ENCODE results near the gene GPR68.

The GPR68 gene

DNA sequence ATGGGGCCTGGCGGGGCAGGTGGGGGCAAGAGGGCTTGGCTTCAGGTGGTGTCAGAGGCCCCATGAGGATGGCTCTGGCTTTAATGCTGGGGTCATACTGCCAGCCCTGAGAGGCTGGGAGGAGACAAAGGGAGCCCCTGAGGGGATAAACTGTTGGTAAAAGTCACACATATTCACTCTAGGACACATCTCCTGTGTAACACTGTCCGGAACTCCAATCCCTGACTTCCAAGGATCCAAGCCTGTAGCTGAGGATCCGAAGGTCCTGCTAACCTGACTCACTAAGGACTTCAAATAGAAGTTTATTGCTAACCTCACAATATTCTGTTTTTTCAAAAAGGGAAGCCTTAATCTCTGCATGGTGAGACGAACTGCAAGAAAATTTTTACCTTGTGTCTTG, 39.2 kb upstream of the GPR68 start:
- 91% methylated on average over 4 of the region's 4 CpGs for WGBS
- peaks cover 84% of the 10 kb centered on the region for H3K36me3 ChIP-seq (ENCODE audit: insufficient read depth, low read length)
- H3K27me3 ChIP-seq (ENCODE audit: insufficient read depth, low read length): no peaks in the 10 kb centered on the region
- no peak overlapping the region for H3K4me3 ChIP-seq (ENCODE audit: low read length)
- H3K9ac ChIP-seq (ENCODE audit: low read depth, low read length): no peak overlapping the region
- no peaks in the 10 kb centered on the region for H3K9me3 ChIP-seq (ENCODE audit: insufficient read depth, low read depth, low read length)
- H3K4me1 ChIP-seq (ENCODE audit: insufficient read depth, low read length): no peaks in the 10 kb centered on the region
- no peak overlapping the region for H3K27ac ChIP-seq (ENCODE audit: low read depth, low read length)

DNA sequence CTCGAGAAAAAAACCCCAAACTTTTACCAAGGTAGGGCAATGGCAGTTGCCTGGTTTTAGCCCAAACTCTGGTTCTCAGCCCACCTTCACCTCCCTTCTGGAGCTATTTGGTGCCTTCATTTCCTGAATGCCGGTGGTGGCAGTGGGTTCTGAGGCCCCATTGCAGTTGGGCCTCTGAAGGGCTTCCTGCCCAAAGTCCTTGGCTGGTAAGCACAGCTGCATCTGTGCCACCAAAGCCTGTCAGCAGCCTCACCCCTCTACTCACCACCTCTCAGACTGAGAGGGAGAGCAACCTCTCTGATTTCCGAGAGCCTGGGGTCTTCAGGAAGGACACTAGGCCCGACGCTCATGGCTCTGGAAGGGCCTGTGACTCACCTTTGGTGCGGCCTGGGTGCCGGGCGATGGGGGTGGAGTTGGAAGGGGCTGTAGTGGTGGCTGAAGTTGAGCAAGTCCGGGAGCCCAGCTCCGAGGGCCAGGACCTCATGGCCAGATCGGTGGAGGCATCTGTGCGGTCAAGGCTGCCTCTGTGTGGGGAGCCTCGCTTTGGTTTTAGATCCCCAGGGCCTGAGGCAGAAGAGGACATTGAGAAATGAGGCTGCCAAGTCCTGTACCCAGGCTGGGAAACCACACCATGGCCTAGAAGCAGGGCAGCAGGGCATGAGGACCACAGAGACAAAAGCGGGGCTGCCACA, 38.6 kb upstream of the GPR68 start:
- Histone ChIP-seq H3K9ac (ENCODE audit: low read depth, low read length) (no peak overlapping the region), H3K27ac (ENCODE audit: low read depth, low read length) (no peak overlapping the region), H3K27me3 (ENCODE audit: insufficient read depth, low read length) (no peaks in the 10 kb centered on the region), H3K9me3 (ENCODE audit: insufficient read depth, low read depth, low read length) (no peaks in the 10 kb centered on the region), H3K36me3 (ENCODE audit: insufficient read depth, low read length) (peaks cover 84% of the 10 kb centered on the region), H3K4me3 (ENCODE audit: low read length) (no peak overlapping the region), H3K4me1 (ENCODE audit: insufficient read depth, low read length) (no peaks in the 10 kb centered on the region)
- 95% methylated on average over 14 of the region's 14 CpGs for WGBS

DNA sequence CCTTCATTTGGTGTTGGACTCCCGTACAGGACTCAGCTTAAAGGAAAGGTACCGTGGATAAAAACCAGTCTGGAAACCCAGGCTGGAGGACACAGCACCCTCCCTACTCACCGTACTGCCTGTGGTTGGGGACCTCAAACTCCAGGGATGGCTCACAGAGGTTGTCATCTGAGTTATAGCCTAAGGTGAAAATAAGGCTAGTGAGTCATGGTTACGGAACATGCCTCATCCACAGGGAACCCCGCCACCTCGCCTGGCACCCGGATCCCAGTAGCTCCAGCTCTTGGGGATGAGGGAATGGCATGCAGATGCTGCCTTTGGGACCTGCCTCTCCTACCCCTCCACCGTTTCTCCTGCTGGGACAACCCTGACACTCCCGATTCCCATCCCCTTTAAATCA, 36.8 kb upstream of the GPR68 start:
- Histone ChIP-seq H3K4me3 (ENCODE audit: low read length) (no peak overlapping the region), H3K4me1 (ENCODE audit: insufficient read depth, low read length) (no peaks in the 10 kb centered on the region), H3K27ac (ENCODE audit: low read depth, low read length) (no peak overlapping the region), H3K27me3 (ENCODE audit: insufficient read depth, low read length) (no peaks in the 10 kb centered on the region), H3K36me3 (ENCODE audit: insufficient read depth, low read length) (peaks cover 92% of the 10 kb centered on the region), H3K9me3 (ENCODE audit: insufficient read depth, low read depth, low read length) (no peaks in the 10 kb centered on the region), H3K9ac (ENCODE audit: low read depth, low read length) (no peak overlapping the region)
- 97% methylated on average over 9 of the region's 9 CpGs for WGBS

DNA sequence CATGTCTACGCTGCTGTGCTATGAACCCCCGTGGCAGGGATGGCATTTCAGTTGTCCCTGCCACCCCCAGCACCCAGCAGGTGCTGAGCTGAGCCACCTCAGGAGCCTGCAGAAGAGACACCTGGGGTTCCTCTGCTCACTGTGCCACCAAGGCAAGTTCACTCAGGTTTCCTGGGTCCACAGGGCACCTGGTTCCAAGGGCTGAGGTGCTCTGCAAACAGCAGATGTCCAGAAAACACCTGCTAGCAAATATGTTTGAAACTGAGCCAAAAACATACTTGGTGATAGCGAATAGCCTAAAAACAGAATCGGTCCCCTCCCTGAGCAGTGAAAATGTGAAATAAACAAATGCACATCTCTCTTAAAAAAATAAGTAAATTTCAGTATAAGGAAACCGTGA, 35.6 kb upstream of the GPR68 start:
- Histone ChIP-seq H3K9me3 (ENCODE audit: insufficient read depth, low read depth, low read length) (no peaks in the 10 kb centered on the region), H3K9ac (ENCODE audit: low read depth, low read length) (no peak overlapping the region), H3K4me1 (ENCODE audit: insufficient read depth, low read length) (no peaks in the 10 kb centered on the region), H3K27me3 (ENCODE audit: insufficient read depth, low read length) (no peaks in the 10 kb centered on the region), H3K4me3 (ENCODE audit: low read length) (no peak overlapping the region), H3K36me3 (ENCODE audit: insufficient read depth, low read length) (peaks cover 87% of the 10 kb centered on the region), H3K27ac (ENCODE audit: low read depth, low read length) (no peak overlapping the region)
- 98% methylated on average over 5 of the region's 5 CpGs for WGBS

DNA sequence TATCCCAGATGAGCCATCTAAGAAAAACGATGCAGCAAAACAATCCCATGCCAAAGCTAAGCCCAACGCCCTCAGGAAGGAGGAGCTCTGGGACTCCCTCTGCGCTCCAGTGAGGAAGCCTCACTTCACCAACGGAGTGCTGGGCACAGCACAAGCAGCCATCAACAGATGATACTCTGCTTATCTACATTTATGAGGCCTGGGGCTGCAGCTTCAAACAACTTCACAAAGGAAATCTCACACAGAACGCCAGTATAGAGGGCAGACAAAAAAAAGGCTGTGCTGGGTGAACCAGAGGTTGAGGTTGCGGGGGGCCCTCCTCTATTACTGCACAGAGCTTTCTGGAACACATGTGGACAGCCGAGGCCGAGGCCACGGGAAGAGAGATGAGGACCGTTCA, 34.9 kb upstream of the GPR68 start:
- Histone ChIP-seq H3K4me1 (ENCODE audit: insufficient read depth, low read length) (no peaks in the 10 kb centered on the region), H3K36me3 (ENCODE audit: insufficient read depth, low read length) (peaks cover 81% of the 10 kb centered on the region)
- WGBS: 93% methylated on average over 10 of the region's 10 CpGs

DNA sequence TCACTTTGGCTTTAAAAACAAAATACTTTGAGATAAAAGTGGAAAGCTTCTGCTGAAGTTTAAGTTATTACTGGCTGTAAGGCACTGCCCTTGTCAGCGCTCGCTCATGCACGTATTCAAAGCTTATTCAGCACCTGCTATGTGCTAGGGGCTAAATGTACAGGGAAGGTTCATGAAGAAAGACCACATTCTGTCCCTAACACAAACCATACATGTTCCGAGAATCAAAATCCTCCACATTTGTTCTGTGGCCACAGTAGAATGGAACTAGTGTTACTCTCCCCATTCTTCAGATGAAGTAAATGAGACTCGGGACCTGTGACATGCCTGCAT, 33.8 kb upstream of the GPR68 start:
- peaks cover 83% of the 10 kb centered on the region for H3K36me3 ChIP-seq (ENCODE audit: insufficient read depth, low read length)
- no peak overlapping the region for H3K27ac ChIP-seq (ENCODE audit: low read depth, low read length)
- no peaks in the 10 kb centered on the region for H3K9me3 ChIP-seq (ENCODE audit: insufficient read depth, low read depth, low read length)
- no peak overlapping the region for H3K9ac ChIP-seq (ENCODE audit: low read depth, low read length)
- no peaks in the 10 kb centered on the region for H3K4me1 ChIP-seq (ENCODE audit: insufficient read depth, low read length)
- H3K4me3 ChIP-seq (ENCODE audit: low read length): no peak overlapping the region
- WGBS: over 99% methylated on average over 5 of the region's 5 CpGs
- no peaks in the 10 kb centered on the region for H3K27me3 ChIP-seq (ENCODE audit: insufficient read depth, low read length)

More for the DNA sequence above, 34.9 kb upstream of the GPR68 start:
- H3K27me3 ChIP-seq (ENCODE audit: insufficient read depth, low read length): no peaks in the 10 kb centered on the region
- no peak overlapping the region for H3K27ac ChIP-seq (ENCODE audit: low read depth, low read length)
- H3K4me3 ChIP-seq (ENCODE audit: low read length): no peak overlapping the region
- H3K9me3 ChIP-seq (ENCODE audit: insufficient read depth, low read depth, low read length): no peaks in the 10 kb centered on the region
- no peak overlapping the region for H3K9ac ChIP-seq (ENCODE audit: low read depth, low read length)

DNA sequence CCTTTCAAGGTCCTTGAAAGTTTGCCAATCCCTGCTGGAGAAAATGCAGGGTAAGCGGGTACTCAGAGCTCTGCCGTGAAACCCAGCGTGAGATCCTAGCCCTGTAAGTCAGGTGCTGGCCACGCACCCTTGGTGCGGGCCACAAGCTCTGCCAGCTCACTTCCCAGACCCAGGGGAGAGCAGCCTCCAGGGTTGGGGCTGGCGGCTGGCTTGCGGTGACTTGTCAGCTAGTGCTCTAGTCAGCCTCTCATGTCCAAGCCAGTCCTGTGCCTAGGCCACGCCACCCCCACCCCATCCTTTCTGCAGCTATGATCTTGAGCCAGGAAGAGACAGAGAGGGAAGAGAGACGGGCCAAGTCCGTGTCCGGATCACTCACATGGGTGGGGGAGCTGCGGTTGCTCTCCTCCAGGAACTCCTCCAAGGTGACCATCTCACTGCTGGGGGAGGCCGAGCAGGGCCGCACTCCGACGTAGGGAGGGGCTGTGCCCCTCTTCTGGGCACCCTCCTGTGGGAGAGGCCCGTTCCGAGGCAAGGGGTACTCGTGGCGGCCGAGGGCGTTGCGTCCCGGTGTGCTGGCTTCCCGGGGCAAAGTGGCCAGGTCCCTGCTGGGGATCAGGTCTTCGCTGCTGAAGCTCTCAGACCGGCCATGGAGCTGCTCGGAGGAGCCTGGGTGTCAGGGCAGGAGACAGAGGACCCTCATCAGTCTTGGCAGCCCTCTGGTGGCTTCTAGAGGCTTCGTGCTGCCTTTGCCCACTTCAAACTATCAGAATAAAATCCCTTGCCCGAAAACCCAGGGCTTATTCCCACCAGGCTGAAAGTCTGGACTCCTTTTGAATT, 33.3 kb upstream of the GPR68 start:
- whole genome bisulfite sequencing: 95% methylated on average over 30 of the region's 30 CpGs
- Histone ChIP-seq H3K4me3 (ENCODE audit: low read length) (no peak overlapping the region), H3K9me3 (ENCODE audit: insufficient read depth, low read depth, low read length) (no peaks in the 10 kb centered on the region), H3K27me3 (ENCODE audit: insufficient read depth, low read length) (no peaks in the 10 kb centered on the region), H3K4me1 (ENCODE audit: insufficient read depth, low read length) (no peaks in the 10 kb centered on the region), H3K9ac (ENCODE audit: low read depth, low read length) (no peak overlapping the region), H3K27ac (ENCODE audit: low read depth, low read length) (no peak overlapping the region), H3K36me3 (ENCODE audit: insufficient read depth, low read length) (peaks cover 78% of the 10 kb centered on the region)

DNA sequence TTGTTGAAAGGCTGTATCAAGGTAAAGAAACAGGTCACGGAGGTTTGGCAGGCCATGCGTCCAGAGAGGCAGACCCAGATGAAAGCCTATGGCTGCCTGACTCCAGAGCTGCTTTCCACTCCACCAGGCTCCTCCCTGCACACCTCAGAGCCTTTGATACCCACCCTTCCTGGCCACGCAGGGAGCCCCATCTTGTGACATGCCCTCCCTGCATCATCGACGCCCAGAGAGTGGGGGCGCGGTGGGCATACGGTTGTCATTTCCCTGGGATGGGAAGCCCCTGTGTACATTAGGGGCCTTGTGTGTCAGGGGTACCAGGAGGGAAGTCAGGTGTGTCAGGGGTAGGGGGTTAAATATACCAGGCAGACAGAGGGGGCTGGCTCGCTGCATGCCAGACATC, 30.3 kb upstream of the GPR68 start:
- no peak overlapping the region for H3K9ac ChIP-seq (ENCODE audit: low read depth, low read length)
- H3K27ac ChIP-seq (ENCODE audit: low read depth, low read length): no peak overlapping the region
- H3K4me3 ChIP-seq (ENCODE audit: low read length): no peak overlapping the region
- no peaks in the 10 kb centered on the region for H3K4me1 ChIP-seq (ENCODE audit: insufficient read depth, low read length)
- H3K9me3 ChIP-seq (ENCODE audit: insufficient read depth, low read depth, low read length): no peaks in the 10 kb centered on the region
- peaks cover 61% of the 10 kb centered on the region for H3K36me3 ChIP-seq (ENCODE audit: insufficient read depth, low read length)
- no peaks in the 10 kb centered on the region for H3K27me3 ChIP-seq (ENCODE audit: insufficient read depth, low read length)
- WGBS: 94% methylated on average over 9 of the region's 9 CpGs

DNA sequence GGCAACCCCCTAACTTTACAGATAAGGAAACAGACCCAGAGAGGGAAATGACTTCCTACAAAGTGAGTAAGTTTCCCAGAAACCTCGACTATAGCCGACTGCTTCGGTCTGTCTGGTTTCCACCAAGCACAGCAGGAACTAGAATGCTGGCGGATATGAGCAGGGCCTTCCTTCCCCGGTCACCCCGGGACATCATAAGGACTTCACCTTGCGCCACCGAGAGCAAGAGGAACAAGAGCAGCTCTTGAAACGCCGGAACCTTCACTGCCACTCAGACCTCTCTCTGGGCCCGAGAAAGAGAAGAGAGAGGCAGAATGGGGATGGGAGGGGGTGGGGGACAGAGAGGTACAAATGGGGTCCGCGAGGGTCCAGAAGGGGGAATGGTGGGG, 29.4 kb upstream of the GPR68 start:
- Histone ChIP-seq H3K9me3 (ENCODE audit: insufficient read depth, low read depth, low read length) (no peaks in the 10 kb centered on the region), H3K27ac (ENCODE audit: low read depth, low read length) (no peak overlapping the region), H3K9ac (ENCODE audit: low read depth, low read length) (no peak overlapping the region), H3K36me3 (ENCODE audit: insufficient read depth, low read length) (peaks cover 52% of the 10 kb centered on the region), H3K4me3 (ENCODE audit: low read length) (no peak overlapping the region), H3K4me1 (ENCODE audit: insufficient read depth, low read length) (no peaks in the 10 kb centered on the region), H3K27me3 (ENCODE audit: insufficient read depth, low read length) (no peaks in the 10 kb centered on the region)
- 97% methylated on average over 13 of the region's 13 CpGs for WGBS

DNA sequence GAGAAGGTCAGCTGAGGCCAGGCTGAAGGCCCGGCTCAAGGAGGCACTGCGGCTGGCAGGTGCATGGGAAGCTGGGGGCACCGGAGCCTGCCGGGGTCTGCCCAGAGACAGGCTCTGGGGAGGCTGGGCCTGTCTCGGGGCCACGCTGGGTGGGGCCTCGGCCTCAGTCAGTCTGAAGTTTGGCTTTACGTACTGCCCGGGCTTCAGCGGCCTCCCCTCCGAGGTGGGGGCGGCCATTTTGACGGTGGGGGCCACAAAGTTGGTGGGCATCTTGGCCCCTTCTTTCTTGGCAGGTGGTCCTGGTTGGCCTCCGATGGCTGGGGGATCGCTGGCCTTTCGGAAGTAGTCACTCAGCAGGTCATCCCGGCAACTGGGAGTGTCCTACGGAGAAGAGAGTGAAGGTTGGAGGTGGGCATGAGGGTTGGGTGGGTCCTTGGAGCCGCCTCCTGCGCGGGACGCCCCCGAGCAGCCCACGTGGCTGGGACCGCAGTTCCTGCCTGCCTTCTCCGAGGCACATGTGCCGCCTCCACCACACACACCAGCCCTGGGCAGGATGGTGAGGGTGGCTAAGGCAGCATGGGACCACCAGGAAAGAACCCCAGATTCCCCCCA, 28.9 kb upstream of the GPR68 start:
- Histone ChIP-seq H3K9me3 (ENCODE audit: insufficient read depth, low read depth, low read length) (no peaks in the 10 kb centered on the region), H3K36me3 (ENCODE audit: insufficient read depth, low read length) (peaks cover 47% of the 10 kb centered on the region), H3K9ac (ENCODE audit: low read depth, low read length) (no peak overlapping the region; the same call in 1 of the 2 replicates), H3K4me3 (ENCODE audit: low read length) (no peak overlapping the region), H3K4me1 (ENCODE audit: insufficient read depth, low read length) (no peaks in the 10 kb centered on the region), H3K27me3 (ENCODE audit: insufficient read depth, low read length) (no peaks in the 10 kb centered on the region), H3K27ac (ENCODE audit: low read depth, low read length) (no peak overlapping the region)
- WGBS: 97% methylated on average over 27 of the region's 27 CpGs
